OCI-LY3 (cell line): ENCODE data around the gene ANKRD20A1.
"Not testable (repeated sequence)": the region's sequence is repeated elsewhere in the genome, so short reads cannot be mapped to it uniquely, and the experiment has no call there.

ENCODE experiments used
- H2AFZ ChIP-seq: fragments of 200-600, 300-600 bp; shearing (Covaris generic); 2 replicates; pipeline ENCODE4 v1.6.0; 2014; ENCODE audit warnings: antibody characterized with exemption, low read depth, low read length
- H3K27ac ChIP-seq: fragments of 200-600, 300-600 bp; sonication (generic); 2 replicates; pipeline ENCODE4 v1.5.1; 2014; ENCODE audit warnings: mild to moderate bottlenecking, low read length, moderate library complexity, mixed read lengths
- H3K27me3 ChIP-seq: fragments of 200-600, 300-600 bp; sonication (generic); 2 replicates; pipeline ENCODE4 v1.6.1; 2014; ENCODE audit warnings: low read depth, low read length, mixed read lengths
- H3K36me3 ChIP-seq: fragments of 200-600, 300-600 bp; sonication (generic); replicated peaks from 2 replicates; pipeline ENCODE3; 2014; ENCODE audit warnings: low read depth, low read length, mixed read lengths
- H3K4me1 ChIP-seq: fragments of 300-600, 200-600 bp; sonication (generic); 2 replicates; pipeline ENCODE4 v1.6.1; 2014; ENCODE audit warnings: low read length, mixed read lengths
- H3K4me2 ChIP-seq: fragments of 200-600, 300-600 bp; sonication (generic); 2 replicates; pipeline ENCODE4 v1.6.1; 2014; ENCODE audit warnings: low read length, mixed read lengths
- H3K4me3 ChIP-seq: fragments of 300-600, 200-600 bp; sonication (generic); 2 replicates; pipeline ENCODE4 v1.5.1; 2014; ENCODE audit warnings: antibody characterized with exemption, mild to moderate bottlenecking, low read length, moderate library complexity
- H3K79me2 ChIP-seq: fragments of 300-600, 200-600 bp; shearing (Covaris generic); 2 replicates; pipeline ENCODE4 v1.6.1; 2014; ENCODE audit warnings: mild to moderate bottlenecking, low read length, mixed read lengths
- H3K9ac ChIP-seq: fragments of 300-600, 200-600 bp; shearing (Covaris generic); 2 replicates; pipeline ENCODE4 v1.6.0; 2014; ENCODE audit warnings: mild to moderate bottlenecking, low read length, moderate library complexity
- H3K9me3 ChIP-seq: fragments of 200-600, 300-600 bp; shearing (Covaris generic); 2 replicates; pipeline ENCODE4 v1.6.1; 2014; ENCODE audit warnings: low read length, mixed read lengths; ENCODE audit not compliant: insufficient read depth
- H4K20me1 ChIP-seq: fragments of 200-600, 300-600 bp; sonication (generic); 2 replicates; pipeline ENCODE4 v1.6.1; 2016; ENCODE audit warnings: low read length, mixed read lengths; ENCODE audit not compliant: insufficient read depth

Gene ANKRD20A1

DNA sequence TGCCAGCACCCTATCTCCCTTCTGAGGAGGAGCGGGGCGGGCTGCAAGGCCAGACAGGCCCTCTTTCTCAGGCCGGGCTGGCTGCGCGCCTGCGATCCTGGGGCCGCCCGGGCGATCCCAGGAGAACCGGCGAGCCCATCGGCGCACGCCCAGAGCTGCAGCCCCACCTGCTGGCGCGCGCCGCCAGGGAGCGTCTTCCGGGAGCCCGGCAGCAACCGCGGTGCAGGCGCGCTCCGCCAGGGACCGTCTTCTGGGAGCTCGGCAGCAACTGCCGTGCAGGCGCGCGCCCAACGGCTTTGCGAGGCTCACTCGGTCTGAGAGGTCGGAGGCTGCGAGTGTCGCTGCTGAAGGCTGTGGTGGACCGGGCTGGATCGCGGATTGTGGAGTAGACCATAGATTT lies at the start of gene ANKRD20A1:
Gene ANKRD20A1 (plus strand): TSS at position 61 of the 400 bp plus-strand sequence. CDS start 496 bp downstream, outside the sequence.
- H3K9ac ChIP-seq, H3K27me3 ChIP-seq, H3K36me3 ChIP-seq, H3K27ac ChIP-seq, H3K9me3 ChIP-seq, H3K4me3 ChIP-seq, H3K4me2 ChIP-seq, H2AFZ ChIP-seq, H3K79me2 ChIP-seq, H3K4me1 ChIP-seq, H4K20me1 ChIP-seq: not testable (repeated sequence)

DNA sequence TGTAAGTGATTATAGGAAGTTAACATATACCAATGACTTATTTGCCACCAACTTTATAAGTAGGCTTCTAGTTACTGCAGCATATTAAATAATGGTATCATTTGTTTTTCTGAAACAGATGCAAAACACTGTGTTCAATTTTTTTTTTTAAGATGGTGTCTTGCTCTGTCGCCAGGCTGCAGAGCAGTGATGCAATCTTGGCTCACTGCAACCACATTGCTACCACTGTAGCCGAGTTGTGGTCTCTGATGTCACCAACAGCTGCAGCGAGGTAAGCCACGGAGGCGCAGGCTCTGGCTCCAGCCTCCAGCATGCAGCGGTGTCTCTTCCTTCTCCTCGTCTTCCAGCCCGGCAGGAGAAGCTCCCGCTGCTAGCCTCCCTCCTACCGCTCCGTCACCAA lies 26.6 kb upstream of the ANKRD20A1 start:
- not testable (repeated sequence) for H3K36me3 ChIP-seq, H2AFZ ChIP-seq, H3K4me1 ChIP-seq, H3K9me3 ChIP-seq, H3K9ac ChIP-seq, H4K20me1 ChIP-seq, H3K79me2 ChIP-seq, H3K27me3 ChIP-seq, H3K27ac ChIP-seq, H3K4me2 ChIP-seq, H3K4me3 ChIP-seq
